Naive thymus-derived CD4-positive, alpha-beta T cell (primary cell): ENCODE measurements around the gene XPC. TPM values are rescaled to one million over a fixed set of nuclear protein-coding genes. Genes with fewer than 3 reads are reported as not detected.

Experiments used
- ATAC-seq: fragments of 150-1000 bp; cut with Tn5 transposase; 2 replicates; pipeline ENCODE4 v1.10.0; 2021; ENCODE audit warnings: mild to moderate bottlenecking, moderate library complexity
- CTCF ChIA-PET: fragments of 350-600 bp; sonication (Branson Sonifier 250); formaldehyde crosslinking; loops from one replicate; lab custom pipeline; 2021; ENCODE audit warnings: antibody characterized with exemption; lab: Charles Lee
- POLR2A ChIA-PET: fragments of 350-600 bp; sonication (Branson Sonifier 250); formaldehyde crosslinking; loops from one replicate; lab custom pipeline; 2021; ENCODE audit warnings: antibody characterized with exemption, inconsistent platforms; lab: Charles Lee
- DNase-seq, 9 donors: peaks; one replicate each; pipeline versions ENCODE4 v3.0.0 to v3.0.0-alpha.2; 2020 to 2022; ENCODE audit warnings: mixed read lengths in 1 of 9
- H3K27ac ChIP-seq: one replicate; pipeline ENCODE4 v1.7.0; 2013; ENCODE audit warnings: mild to moderate bottlenecking, low read depth, low read length, moderate library complexity
- H3K27me3 ChIP-seq, 2 donors: one replicate each; pipeline ENCODE4 v1.7.0; 2013; ENCODE audit warnings: low read length in 2 of 2, mild to moderate bottlenecking in 2 of 2, moderate library complexity in 2 of 2; ENCODE audit not compliant: control insufficient read depth in 2 of 2, insufficient read depth in 2 of 2
- H3K36me3 ChIP-seq, 3 experiments: 1 replicate in 2 of 3; 2 replicates in 1 of 3; pipeline ENCODE4 v1.7.0; 2013; ENCODE audit warnings: low read length in 3 of 3, mild to moderate bottlenecking in 3 of 3, moderate library complexity in 1 of 3; ENCODE audit not compliant: insufficient read depth in 3 of 3, control insufficient read depth in 2 of 3
- H3K4me1 ChIP-seq, 2 donors: one replicate each; pipeline ENCODE4 v1.7.0; 2013; ENCODE audit warnings: low read length in 2 of 2, mild to moderate bottlenecking in 2 of 2, moderate library complexity in 1 of 2; ENCODE audit not compliant: control insufficient read depth in 2 of 2, insufficient read depth in 2 of 2
- H3K4me3 ChIP-seq: 2 replicates; pipeline ENCODE4 v1.7.0; 2013; ENCODE audit warnings: mild to moderate bottlenecking, low read length
- H3K9me3 ChIP-seq, 3 experiments: 1 replicate in 2 of 3; 2 replicates in 1 of 3; pipeline ENCODE4 v1.7.0; 2013; ENCODE audit warnings: low read length in 3 of 3; ENCODE audit not compliant: control insufficient read depth in 2 of 3
- H3K27ac Mint-ChIP-seq, 9 donors: one replicate each; pipeline ENCODE4 v1.8.0; 2020 to 2022; ENCODE audit warnings: mixed read lengths in 9 of 9, mild to moderate bottlenecking in 8 of 9, moderate library complexity in 5 of 9, inconsistent platforms in 2 of 9
- H3K27me3 Mint-ChIP-seq, 5 donors: one replicate each; pipeline ENCODE4 v1.8.0; 2021 to 2022; ENCODE audit warnings: mixed read lengths in 5 of 5, mild to moderate bottlenecking in 1 of 5
- H3K36me3 Mint-ChIP-seq, 5 donors: one replicate each; pipeline ENCODE4 v1.8.0; 2020 to 2022; ENCODE audit warnings: mixed read lengths in 5 of 5, mild to moderate bottlenecking in 3 of 5, inconsistent platforms in 1 of 5
- H3K4me1 Mint-ChIP-seq, 7 donors: one replicate each; pipeline ENCODE4 v1.8.0; 2020 to 2022; ENCODE audit warnings: mixed read lengths in 7 of 7, mild to moderate bottlenecking in 3 of 7, inconsistent platforms in 1 of 7
- H3K4me3 Mint-ChIP-seq, 10 donors: one replicate each; pipeline ENCODE4 v1.8.0; 2020 to 2022; ENCODE audit warnings: mild to moderate bottlenecking in 10 of 10, mixed read lengths in 10 of 10, moderate library complexity in 6 of 10, inconsistent platforms in 2 of 10
- H3K9me3 Mint-ChIP-seq, 11 donors: one replicate each; pipeline ENCODE4 v1.8.0; 2020 to 2022; ENCODE audit warnings: mixed read lengths in 11 of 11, mild to moderate bottlenecking in 4 of 11, inconsistent platforms in 1 of 11, moderate library complexity in 1 of 11
- intact Hi-C, 2 donors: fragments of 100-400 bp; cut with micrococcal nuclease; formaldehyde crosslinking; loops; one replicate each; pipeline ENCODE4 v1.15.1; 2023
- polyA plus RNA-seq, 2 donors: library from polyadenylated mRNA; unstranded; fragments of 300-500 nt; fragmentation: Illumina TruSeq; gene quantifications; one replicate each; pipeline ENCODE4 v1.2.3, GENCODE V29; 2021
- total RNA-seq, 6 experiments: library from RNA in 5 of 6; stranded (reverse) in 5 of 6; gene quantifications; 1 replicate in 5 of 6; 2 replicates in 1 of 6; pipeline ENCODE4 v1.2.3 and lab custom pipeline; 2021 to 2026

The XPC gene
- total and polyA plus RNA-seq, 7 experiments from 2014 or later = 50.0 to 94.8 (median 57.7) TPM

DNA sequence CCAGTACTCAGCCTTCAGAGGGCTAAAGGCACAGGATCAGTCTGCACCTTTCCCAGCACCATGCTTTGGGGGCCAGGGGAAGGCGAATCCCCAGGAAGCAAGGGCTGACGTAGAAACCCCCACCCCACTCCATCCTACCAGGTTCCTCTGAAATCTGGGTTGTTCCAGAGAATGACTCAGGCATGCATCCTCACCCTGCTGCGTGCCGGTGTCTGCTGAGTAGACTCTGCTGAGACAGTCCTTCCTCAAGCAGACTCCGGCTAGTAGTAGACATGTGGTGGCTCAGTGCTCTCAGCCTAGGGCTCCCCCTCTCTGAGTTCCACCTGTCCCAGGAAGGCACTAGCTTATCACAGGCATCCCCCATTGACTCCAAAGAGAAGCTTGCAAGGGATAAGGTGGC, 44.5 kb downstream of the XPC start:
- CTCF ChIA-PET = no interaction called here
- H3K36me3 Mint-ChIP-seq = peaks cover 21 to 76% (median 23%) of the 10 kb centered on the region in 5 donors
- POLR2A ChIA-PET = interaction anchor here (0.5 to 1.1 kb wide), 2 partner anchors 28 to 194 kb away, joined by 3 read pairs; no protein-coding TSS in a partner anchor
- Histone ChIP-seq H3K27ac (no peak overlapping the region), H3K4me1 (no peaks in the 10 kb centered on the region), H3K4me3 (no peak overlapping the region), H3K9me3 (no peaks in the 10 kb centered on the region), H3K27me3 (no peaks in the 10 kb centered on the region), H3K36me3 (peaks cover 20 to 97% (median 36%) of the 10 kb centered on the region in 3 experiments)
- DNase-seq (no peak), ATAC-seq (no peak)
- H3K4me1 Mint-ChIP-seq = peaks cover 0 to 5% (median 1%) of the 10 kb centered on the region in 7 donors
- no peak overlapping the region for H3K4me3 Mint-ChIP-seq
- peak overlapping the region in 1 of 9 donors; percentile 41 for H3K27ac Mint-ChIP-seq
- no peaks in the 10 kb centered on the region for H3K27me3 Mint-ChIP-seq
- intact Hi-C loops = no loop called here
- no peaks in the 10 kb centered on the region for H3K9me3 Mint-ChIP-seq

DNA sequence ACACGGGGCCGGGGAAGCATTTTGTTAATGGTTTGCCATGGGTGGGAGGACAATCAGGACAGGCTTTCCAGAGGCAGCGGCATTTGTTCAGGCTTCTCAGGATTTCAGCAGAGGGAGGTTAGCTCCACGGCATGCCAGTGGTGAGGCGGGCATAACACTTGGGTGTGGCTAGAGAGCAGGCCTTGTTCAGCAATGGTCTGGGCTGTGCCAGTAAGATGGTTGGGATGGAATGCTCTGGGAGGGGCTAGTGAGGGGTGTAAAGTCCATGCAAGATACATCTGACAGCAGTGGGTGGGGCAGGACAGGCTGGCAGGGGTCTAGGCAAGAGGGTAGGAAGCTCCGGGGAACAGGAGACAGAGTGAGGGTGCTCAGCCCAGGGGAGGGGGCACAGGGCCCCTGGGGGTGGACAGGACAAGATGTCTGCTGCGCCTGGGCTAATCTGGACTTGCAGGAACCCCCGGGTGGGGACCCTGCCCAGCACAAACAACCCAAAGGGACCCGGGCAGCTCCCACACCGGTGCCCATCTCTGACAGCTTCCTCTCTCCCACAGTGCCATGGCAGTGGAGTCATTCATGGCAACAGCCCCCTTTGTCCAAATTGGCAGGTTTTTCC, 45.1 kb downstream of the XPC start:
- Mint-ChIP-seq H3K9me3 (no peaks in the 10 kb centered on the region), H3K36me3 (peaks cover 23 to 78% (median 28%) of the 10 kb centered on the region in 5 donors), H3K27ac (peak overlapping the region in 1 of 9 donors; percentile 49), H3K4me1 (peaks cover 3 to 8% (median 5%) of the 10 kb centered on the region in 7 donors), H3K27me3 (no peaks in the 10 kb centered on the region), H3K4me3 (no peak overlapping the region)
- Histone ChIP-seq H3K4me3 (no peak overlapping the region), H3K9me3 (no peaks in the 10 kb centered on the region), H3K27me3 (no peaks in the 10 kb centered on the region), H3K27ac (no peak overlapping the region), H3K36me3 (peaks cover 20 to 97% (median 36%) of the 10 kb centered on the region in 3 experiments), H3K4me1 (no peaks in the 10 kb centered on the region)
- CTCF ChIA-PET = interaction anchor here (0.6 kb wide), 1 partner anchor 906 kb away, joined by 5 read pairs; no protein-coding TSS in a partner anchor
- no peak for DNase-seq
- POLR2A ChIA-PET = interaction anchor here (1.1 to 2.1 kb wide), 2 partner anchors 9 to 29 kb away, joined by 3 to 4 read pairs; no protein-coding TSS in a partner anchor
- intact Hi-C loops = no loop called here
- ATAC-seq = no peak

- no peak for DNase-seq
- H3K27me3 ChIP-seq = no peaks in the 10 kb centered on the region
- intact Hi-C loops = no loop called here
- Mint-ChIP-seq H3K27ac (no peak overlapping the region), H3K4me3 (no peak overlapping the region), H3K27me3 (no peaks in the 10 kb centered on the region), H3K4me1 (peaks cover 7 to 13% (median 10%) of the 10 kb centered on the region in 7 donors), H3K9me3 (no peaks in the 10 kb centered on the region), H3K36me3 (peaks cover 25 to 81% (median 31%) of the 10 kb centered on the region in 5 donors)
- CTCF ChIA-PET = interaction anchor here (0.6 kb wide), 1 partner anchor 905 kb away, joined by 5 read pairs; no protein-coding TSS in a partner anchor
- peaks cover 20 to 97% (median 36%) of the 10 kb centered on the region in 3 experiments for H3K36me3 ChIP-seq
- H3K27ac ChIP-seq = no peak overlapping the region
- H3K4me3 ChIP-seq = no peak overlapping the region
- H3K9me3 ChIP-seq = no peaks in the 10 kb centered on the region
- ATAC-seq = no peak
- POLR2A ChIA-PET = interaction anchor here (1.1 to 2.1 kb wide), 2 partner anchors 10 to 30 kb away, joined by 3 to 4 read pairs; no protein-coding TSS in a partner anchor
- H3K4me1 ChIP-seq = no peaks in the 10 kb centered on the region
These were observed 45.7 kb downstream of the XPC start for GRCh38 chr3:14132689-14133088.

GRCh38 chr3:14132120-14132519, 46.3 kb downstream of the XPC start:
- ChIA-PET CTCF (interaction anchor here (0.7 kb wide), 1 partner anchor 63 kb away, joined by 3 read pairs; no protein-coding TSS in a partner anchor), POLR2A (interaction anchor here (2.1 kb wide), 1 partner anchor 10 kb away, joined by 4 read pairs; no protein-coding TSS in a partner anchor)
- Mint-ChIP-seq H3K27me3 (no peaks in the 10 kb centered on the region), H3K27ac (peak overlapping the region in 3 of 9 donors; percentile 8 to 81 (median 25)), H3K36me3 (peaks cover 26 to 84% (median 31%) of the 10 kb centered on the region in 5 donors), H3K9me3 (no peaks in the 10 kb centered on the region), H3K4me1 (peaks cover 12 to 19% (median 16%) of the 10 kb centered on the region in 7 donors), H3K4me3 (no peak overlapping the region)
- H3K4me1 ChIP-seq = peaks cover 0 to 4% of the 10 kb centered on the region in 2 donors
- no peak for DNase-seq
- intact Hi-C loops = no loop called here
- H3K4me3 ChIP-seq = no peak overlapping the region
- no peaks in the 10 kb centered on the region for H3K9me3 ChIP-seq
- H3K27me3 ChIP-seq = no peaks in the 10 kb centered on the region
- no peak for ATAC-seq
- H3K27ac ChIP-seq = no peak overlapping the region
- peaks cover 20 to 92% (median 36%) of the 10 kb centered on the region in 3 experiments for H3K36me3 ChIP-seq

GRCh38 chr3:14131134-14131533, 47.3 kb downstream of the XPC start:
- Histone ChIP-seq H3K9me3 (no peaks in the 10 kb centered on the region), H3K36me3 (peaks cover 20 to 82% (median 35%) of the 10 kb centered on the region in 3 experiments), H3K27me3 (no peaks in the 10 kb centered on the region), H3K4me3 (no peak overlapping the region), H3K4me1 (peaks cover 8 to 14% of the 10 kb centered on the region in 2 donors), H3K27ac (no peak overlapping the region)
- no peak for DNase-seq
- no peaks in the 10 kb centered on the region for H3K9me3 Mint-ChIP-seq
- H3K4me3 Mint-ChIP-seq = no peak overlapping the region
- ChIA-PET CTCF (no interaction called here), POLR2A (interaction anchor here (2.1 kb wide), 1 partner anchor 11 kb away, joined by 4 read pairs; no protein-coding TSS in a partner anchor)
- no peak overlapping the region for H3K27ac Mint-ChIP-seq
- ATAC-seq = no peak
- H3K27me3 Mint-ChIP-seq = no peaks in the 10 kb centered on the region
- intact Hi-C loops = no loop called here
- H3K4me1 Mint-ChIP-seq = peaks cover 13 to 29% (median 26%) of the 10 kb centered on the region in 7 donors
- H3K36me3 Mint-ChIP-seq = peaks cover 25 to 82% (median 30%) of the 10 kb centered on the region in 5 donors

GRCh38 chr3:14130707-14131106, 47.7 kb downstream of the XPC start:
- H3K4me3 ChIP-seq = no peak overlapping the region
- Mint-ChIP-seq H3K4me3 (no peak overlapping the region), H3K27ac (peak overlapping the region in 1 of 9 donors; percentile 59), H3K4me1 (peaks cover 18 to 33% (median 30%) of the 10 kb centered on the region in 7 donors), H3K27me3 (no peaks in the 10 kb centered on the region), H3K36me3 (peaks cover 21 to 78% (median 26%) of the 10 kb centered on the region in 5 donors), H3K9me3 (no peaks in the 10 kb centered on the region)
- H3K9me3 ChIP-seq = no peaks in the 10 kb centered on the region
- H3K27me3 ChIP-seq = no peaks in the 10 kb centered on the region
- H3K27ac ChIP-seq = no peak overlapping the region
- DNase-seq = no peak
- peaks cover 12 to 18% of the 10 kb centered on the region in 2 donors for H3K4me1 ChIP-seq
- no peak for ATAC-seq
- intact Hi-C loops = no loop called here
- peaks cover 20 to 78% (median 30%) of the 10 kb centered on the region in 3 experiments for H3K36me3 ChIP-seq
- CTCF ChIA-PET = no interaction called here
- POLR2A ChIA-PET = no interaction called here
